ENCODE data around the gene TMPRSS9.

TMPRSS9 gene

GRCh38 chr19:2361246-2362045 is 1.4 kb downstream of the TMPRSS9 start:
- no peak for DNase-seq (ENCODE audit: low read depth in 2 of 2)

GRCh38 chr19:2362046-2362969 is 2.2 kb downstream of the TMPRSS9 start:
- DNase-seq (ENCODE audit: low read depth in 2 of 2) = no peak

DNA sequence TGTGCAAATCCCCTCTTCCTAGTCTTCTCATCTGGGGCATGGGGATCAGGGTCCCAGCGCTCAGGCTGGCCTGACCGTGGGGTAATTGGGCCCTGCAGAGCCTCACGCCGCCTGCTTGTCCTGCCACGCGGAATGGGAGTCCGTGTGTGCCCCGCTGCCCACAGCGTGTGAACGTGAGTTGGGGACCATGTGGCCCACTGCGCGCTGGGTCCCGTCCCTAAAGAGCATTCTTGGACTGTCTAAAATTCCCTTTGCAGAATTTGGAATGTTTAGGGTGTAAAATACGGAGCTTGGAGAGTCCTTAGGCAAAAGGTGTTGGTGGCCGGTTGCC is 2.9 kb downstream of the TMPRSS9 start:
- no peak for DNase-seq (ENCODE audit: low read depth in 2 of 2)

DNA sequence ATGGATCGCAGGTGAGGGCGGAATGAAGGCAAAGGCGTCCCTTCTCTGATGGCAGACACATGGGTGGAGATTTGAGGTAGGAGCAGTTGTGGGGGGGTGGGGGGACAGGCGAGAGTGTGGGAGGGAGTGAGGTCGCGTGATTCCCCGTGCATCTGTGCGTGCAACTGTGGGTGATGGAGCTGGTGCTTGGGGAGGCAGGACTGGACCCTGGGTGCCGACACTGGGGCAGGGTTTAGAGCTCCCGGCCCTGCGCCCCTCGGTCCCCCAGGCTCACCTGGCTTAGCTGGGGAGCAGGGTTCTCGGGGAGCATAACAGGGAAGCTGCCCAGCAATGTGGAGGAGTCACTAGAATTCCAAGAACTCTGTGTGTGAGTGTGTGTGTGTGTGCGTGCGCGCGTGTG is 3.4 kb downstream of the TMPRSS9 start:
- DNase-seq (ENCODE audit: low read depth in 2 of 2) = no peak

DNA sequence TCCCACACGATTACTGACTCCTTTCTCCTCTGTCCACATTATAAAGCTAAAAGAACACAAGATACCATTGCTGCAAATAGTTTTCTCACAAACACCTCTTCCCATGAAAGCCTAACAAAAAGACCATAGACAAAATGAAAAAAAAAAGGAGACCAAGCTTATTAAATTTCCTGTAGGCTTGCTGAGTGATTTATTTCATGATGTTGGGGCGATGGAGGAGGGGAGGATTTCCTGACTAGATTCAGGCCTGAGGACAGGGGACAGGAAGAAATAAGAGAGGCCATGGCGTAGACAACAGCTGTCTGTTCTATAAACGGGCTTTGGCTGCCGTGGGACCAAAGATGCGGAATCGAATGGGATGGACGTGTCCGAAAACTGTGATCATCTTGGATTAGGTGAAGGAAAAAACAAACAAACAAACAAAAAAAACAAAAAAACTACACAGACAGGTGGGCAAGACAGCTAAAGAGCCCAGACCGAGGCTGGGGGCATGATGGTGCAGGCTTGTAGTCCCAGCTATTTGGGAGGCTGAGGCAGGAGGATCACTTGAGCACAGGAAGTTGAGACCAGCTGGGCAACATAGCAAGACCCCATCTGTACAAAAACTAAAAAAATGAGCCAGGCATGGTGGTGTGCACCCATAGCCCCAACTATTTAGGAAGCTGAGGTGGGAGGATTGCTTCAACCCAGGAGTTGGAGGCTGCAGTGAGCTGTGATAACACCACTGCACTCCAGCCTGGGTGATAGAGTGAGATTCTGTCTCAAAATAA is 5.3 kb downstream of the TMPRSS9 start:
- no peak for DNase-seq (ENCODE audit: low read depth in 2 of 2)

GRCh38 chr19:2371656-2372055 is 11.6 kb downstream of the TMPRSS9 start:
- no peak for DNase-seq (ENCODE audit: low read depth in 2 of 2)

GRCh38 chr19:2372076-2372612 is 12.1 kb downstream of the TMPRSS9 start:
- DNase-seq (ENCODE audit: low read depth in 2 of 2) = no peak

GRCh38 chr19:2374808-2375207 is 14.7 kb downstream of the TMPRSS9 start:
- DNase-seq (ENCODE audit: low read depth in 2 of 2) = no peak

DNA sequence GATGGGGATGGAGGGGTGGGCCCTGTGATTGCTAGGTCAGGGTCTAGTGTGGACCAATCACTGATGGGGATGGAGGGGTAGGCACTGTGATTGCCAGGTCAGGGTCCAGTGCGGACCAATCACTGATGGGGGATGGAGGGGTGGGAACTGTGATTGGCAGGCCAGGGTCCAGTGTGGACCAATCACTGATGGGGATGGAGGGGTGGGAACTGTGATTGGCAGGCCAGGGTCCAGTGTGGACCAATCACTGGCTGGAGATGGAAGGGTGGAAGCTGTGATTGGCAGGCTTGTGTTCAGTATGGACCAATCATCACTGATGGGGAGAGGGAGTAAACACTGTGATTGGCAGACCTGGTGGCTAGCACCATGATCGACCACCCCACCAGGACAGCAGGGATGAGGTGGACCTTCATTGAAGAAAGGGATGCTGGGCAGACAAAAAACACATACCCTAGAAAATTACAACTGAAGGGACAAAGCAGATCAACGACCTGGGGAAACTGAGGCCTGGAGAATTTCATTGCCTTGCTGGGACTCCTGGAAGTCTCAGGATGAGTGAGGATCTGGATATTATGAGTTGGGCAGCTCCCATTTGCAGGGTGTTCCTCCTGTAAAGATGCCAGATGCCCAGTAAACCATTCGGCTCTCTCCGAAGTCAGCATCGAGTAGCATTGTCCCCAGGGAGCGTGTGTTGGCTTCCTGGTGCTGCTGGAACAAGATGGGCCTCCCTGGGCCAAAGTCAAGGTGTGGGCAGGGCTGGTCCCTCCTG is 15.5 kb downstream of the TMPRSS9 start:
- DNase-seq (ENCODE audit: low read depth in 2 of 2) = no peak

- no peak for DNase-seq (ENCODE audit: low read depth in 2 of 2)
Observed at GRCh38 chr19:2376784-2377519, 16.9 kb downstream of the TMPRSS9 start.

GRCh38 chr19:2380567-2380966 is 20.5 kb downstream of the TMPRSS9 start:
- DNase-seq (ENCODE audit: low read depth in 2 of 2) = no peak

GRCh38 chr19:2381148-2381820 is 21.2 kb downstream of the TMPRSS9 start:
- no peak for DNase-seq (ENCODE audit: low read depth in 2 of 2)

DNA sequence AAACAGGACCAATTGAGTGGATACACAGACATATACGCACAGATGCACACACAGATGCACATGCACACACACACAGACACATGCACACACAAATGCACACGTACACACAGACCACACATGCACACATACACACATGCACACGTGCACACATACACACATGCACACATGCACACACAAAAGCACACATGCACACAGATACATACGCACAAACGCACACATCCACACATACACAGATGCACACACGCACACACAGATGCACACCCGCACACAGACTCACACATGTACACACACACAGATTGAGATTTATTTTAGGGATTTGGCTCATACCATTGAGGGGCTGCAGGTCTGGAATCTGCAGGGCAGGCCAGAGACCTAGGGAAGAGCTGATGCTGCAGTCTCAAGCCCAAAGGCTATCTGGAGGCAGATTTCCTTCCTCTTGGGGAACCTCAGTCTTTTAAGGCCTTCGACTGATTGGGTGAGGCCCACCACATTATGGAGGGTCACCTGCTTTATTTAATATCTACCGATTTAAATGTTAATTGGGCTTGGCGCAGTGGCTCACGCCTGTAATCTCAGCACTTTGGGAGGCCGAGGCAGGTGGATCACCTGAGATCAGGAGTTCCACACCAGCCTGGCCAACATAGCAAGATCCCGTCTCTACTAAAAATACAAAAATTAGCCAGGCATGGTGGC is 22.6 kb downstream of the TMPRSS9 start:
- DNase-seq (ENCODE audit: low read depth in 2 of 2) = no peak

- DNase-seq (ENCODE audit: low read depth in 2 of 2) = no peak
Observed at GRCh38 chr19:2385053-2385721, 25.1 kb downstream of the TMPRSS9 start.

DNA sequence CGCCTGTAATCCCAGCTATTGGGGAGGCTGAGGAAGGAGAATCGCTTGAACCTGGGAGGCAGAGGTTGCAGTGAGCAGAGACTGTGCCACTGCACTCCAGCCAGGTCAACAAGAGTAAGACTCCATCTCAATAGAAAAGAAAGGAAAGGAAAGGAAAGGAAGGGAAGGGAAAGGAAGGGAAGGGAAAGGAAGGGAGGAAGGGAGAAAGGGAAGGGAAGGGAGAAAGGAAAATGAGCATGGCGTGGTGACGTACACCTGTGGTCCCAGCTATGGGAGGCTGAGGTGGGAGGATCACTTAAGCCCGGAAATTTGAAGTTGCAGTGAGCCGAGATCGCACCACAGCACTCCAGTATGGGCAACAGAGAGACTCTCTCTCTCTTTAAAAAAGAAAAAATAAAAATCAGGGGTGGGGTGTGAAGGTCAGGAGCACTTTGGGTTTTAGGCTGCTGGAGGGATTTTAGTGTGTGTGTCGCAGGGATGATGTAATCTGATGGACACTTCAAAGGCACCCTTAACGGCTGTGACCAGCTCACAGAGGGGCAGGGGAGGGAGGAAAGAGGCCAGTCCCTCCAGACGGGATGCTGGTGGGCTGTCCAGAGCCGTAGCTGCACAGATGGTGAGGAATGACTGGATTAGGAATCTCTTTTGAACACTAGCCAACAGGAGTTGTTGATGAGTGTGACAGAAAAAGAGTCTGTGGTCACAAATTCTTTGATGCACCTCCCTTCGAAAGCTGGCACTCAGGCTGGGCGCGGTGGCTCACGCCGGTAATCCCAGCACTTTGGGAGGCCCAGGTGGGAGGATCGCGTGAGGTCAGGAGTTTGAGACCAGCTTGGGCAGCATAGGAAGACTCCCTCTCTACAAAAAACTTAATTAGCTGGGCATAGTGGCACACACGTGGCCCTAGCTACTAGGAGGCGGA is 27.6 kb downstream of the TMPRSS9 start:
- no peak for DNase-seq (ENCODE audit: low read depth in 2 of 2)

DNA sequence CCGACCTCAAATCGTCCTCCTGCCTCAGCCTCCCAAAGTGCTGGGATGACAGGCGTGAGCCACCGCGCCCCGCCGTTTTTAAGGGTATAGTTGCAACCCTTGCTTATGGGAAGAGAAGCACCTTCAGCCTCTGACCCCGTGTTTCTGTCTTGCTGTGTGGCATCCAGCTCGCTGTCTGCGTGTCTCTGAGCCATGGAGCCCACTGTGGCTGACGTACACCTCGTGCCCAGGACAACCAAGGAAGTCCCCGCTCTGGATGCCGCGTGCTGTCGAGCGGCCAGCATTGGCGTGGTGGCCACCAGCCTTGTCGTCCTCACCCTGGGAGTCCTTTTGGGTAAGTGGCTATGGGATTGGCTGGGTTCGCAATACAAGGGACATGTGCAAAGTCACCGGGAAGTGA is 29.5 kb downstream of the TMPRSS9 start:
- DNase-seq (ENCODE audit: low read depth in 2 of 2) = no peak

- DNase-seq (ENCODE audit: low read depth in 2 of 2) = no peak
Observed at GRCh38 chr19:2391118-2391725, 31.2 kb downstream of the TMPRSS9 start.
